ELF-1 (cell line): ENCODE measurements around the gene LRIT2.

Source experiments
- DNase-seq: peaks from one replicate; pipeline ENCODE4 v3.0.0-alpha.2; 2016; ENCODE audit warnings: low read depth, low spot score

Gene LRIT2

DNA sequence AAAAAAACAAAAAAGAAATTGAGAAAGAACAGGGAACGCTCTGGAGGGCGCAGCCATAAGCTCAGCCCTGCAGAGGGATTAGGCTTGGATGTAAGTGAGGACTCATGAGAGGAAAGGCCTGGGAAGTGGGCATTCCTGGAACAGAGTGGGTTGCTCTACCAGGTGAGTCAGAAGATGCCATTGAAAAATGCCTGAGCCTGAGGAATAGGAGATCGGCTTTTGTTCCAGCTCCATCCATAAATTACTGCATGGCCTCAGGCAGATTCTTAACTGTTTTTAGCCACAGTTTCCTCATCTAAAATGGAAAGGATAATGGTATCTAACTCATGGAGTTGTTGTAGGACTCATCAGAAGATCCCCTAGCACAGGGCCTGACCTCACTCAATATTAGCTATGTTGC, 18.4 kb upstream of the LRIT2 start:
- peak; percentile 18 for DNase-seq

GRCh38 chr10:84241185-84241790, 15.9 kb upstream of the LRIT2 start, which contains the start of gene LRIT1:
TSS of gene LRIT1 (minus strand) at chr10:84241546. CDS start at chr10:84241439, 107 bp downstream.
- no peak for DNase-seq

DNA sequence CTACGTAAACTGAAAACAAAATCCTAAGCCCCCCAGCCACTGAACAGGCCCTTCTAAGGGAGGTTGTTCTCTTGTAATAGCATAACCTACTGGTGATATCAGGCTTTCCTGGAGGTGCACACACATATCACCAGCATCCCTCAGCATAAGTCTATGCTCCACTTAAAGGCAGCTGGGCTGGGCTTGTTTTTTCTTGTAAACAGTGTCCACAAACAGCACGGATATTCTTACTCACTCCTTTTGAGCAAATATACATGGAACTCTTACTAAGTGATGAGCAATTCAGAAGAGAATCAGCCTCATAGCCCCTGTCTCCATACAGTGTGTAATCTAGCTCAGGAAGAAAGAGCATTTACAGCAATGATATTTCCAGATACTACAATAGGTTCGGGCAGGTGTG, 13.6 kb upstream of the LRIT2 start:
- no peak for DNase-seq

DNA sequence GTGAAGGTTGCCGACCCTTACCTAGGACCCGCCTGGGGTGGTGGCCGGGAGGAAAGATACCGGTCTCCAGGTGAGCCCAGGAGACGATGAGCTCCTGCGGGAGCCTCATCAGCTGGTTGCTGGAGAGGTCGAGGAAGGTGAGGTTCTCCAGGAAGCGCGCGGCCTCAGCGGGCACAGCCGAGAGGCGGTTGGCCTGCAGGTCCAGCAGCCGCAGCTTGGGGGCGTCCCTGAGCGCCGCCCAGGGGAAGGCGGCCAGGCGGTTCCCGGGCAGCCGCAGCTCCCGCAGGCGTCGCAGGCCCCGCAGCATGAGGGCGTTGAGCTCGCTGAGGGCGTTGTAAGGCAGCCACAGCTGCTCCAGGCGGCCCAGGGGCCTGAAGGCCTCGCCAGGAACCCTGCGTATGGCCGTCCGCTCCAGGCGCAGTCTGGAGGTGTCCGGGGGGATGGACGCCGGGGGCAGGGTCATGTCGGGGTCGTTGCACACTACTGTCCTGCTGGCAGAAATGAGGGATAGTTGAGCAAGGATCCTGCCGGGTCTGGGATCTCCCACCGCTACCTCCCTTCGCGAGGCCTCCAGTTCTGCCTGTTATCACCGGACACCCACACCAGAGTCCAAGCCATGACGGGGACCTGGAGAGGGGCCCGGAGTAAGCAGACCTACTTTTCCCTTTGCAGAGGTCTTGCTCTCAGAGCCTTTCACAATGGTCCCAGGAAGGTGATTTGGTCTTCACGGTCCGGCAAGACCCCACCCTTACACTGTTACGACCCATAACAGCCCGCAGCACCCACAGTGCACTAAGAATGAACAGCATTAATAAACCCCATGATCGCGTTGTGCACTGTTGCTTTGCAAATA, 12.1 kb upstream of the LRIT2 start:
- peak; percentile 78 for DNase-seq

DNA sequence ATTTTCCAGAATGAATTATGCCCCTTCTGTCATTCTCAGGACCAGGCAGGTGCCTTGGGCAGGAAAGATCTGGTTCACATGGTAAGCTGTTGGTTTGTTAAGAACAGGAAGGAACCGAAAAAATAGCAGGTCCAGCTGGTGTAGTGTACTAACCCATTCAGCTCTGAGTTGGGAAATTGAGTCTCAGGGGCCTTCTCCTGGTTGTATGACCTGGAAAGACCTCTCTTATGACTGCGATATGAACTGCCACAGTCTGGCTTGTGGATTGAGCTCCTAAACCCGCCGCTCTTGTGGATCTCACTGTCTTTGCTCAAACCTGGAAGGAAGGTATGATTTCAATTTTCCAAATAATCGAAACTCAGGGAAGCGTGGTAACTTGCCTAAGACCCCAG, 11.5 kb upstream of the LRIT2 start:
- no peak for DNase-seq

- DNase-seq: no peak
Observed at GRCh38 chr10:84235096-84235495, 9.8 kb upstream of the LRIT2 start.

DNA sequence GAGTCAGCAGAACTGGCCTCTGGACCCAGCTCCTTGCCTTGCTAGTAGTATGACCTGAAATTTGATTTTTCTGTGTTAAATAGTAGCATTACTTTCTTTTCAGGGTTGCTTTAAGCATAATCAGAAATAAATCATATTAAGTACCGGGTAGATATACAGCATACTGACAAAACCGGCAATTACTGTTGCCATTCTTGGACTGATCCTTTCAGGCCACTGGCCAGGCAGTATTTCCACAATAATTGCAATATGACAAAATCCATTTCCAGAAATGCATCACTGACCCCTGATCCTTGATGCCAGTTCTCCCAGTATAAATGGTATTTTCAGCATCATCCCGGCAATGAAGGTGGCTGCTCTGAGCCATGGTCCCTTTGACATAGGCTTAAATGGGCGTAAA, 9.1 kb upstream of the LRIT2 start:
- DNase-seq: no peak

DNA sequence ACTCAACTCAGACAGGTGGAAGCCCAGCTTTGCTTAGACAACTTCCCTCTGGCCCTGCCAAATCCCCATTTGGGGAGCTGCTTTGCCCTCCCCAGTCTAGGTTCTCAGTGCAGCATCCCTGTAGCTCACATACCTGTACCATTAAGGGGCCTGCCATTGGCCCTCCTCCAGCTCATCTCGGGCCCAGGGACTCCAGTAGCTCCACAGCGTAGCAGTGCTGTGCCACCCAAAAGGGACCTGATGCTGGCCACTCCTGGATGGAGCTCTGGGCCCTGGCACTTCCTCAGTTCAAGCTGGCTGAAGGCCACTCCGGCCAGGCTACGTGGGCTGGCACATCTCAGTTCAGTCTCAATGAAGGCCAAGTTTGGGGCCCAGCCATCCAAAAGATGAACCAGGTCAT, 8.6 kb upstream of the LRIT2 start:
- no peak for DNase-seq

DNA sequence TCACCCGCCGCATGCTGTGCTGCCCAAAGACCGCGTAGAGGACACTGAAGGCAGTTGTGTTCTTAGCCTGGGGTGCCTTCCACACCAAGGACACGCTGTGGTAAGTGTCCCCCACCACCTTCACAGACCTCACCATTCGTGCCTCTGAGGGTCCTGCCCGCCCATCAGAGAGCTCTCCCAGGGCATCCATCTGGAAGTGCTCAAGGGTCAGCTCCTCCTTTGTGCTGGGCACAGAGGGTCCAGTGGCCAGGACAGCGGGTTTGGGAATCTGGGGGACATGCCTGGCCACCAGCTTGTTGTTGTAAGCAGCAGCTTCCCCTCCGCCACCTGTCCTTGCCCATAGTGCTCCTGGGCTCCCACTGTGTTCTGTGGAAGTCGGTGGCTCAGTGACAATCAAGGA, 7.0 kb upstream of the LRIT2 start:
- no peak for DNase-seq

DNA sequence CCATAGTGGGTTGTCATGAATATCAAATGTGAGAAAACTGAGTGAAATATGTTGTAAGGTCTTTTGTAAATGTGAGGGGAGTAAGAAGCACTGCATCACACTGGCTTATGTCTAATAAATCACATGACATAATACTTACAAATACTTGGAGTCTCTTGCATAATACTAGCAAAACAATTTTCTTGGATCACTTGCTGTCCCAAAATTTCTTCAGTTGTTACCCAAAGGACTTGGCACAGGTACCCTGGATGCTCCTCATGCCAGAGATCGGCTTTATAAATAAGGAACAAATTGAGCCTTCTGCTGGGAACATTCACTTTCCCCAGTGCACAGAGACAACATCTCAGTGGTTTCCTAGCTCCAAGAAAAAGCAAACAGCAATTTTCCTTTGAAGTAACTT, 5.0 kb upstream of the LRIT2 start:
- no peak for DNase-seq

GRCh38 chr10:84227810-84228209, 2.5 kb upstream of the LRIT2 start:
- DNase-seq: no peak

DNA sequence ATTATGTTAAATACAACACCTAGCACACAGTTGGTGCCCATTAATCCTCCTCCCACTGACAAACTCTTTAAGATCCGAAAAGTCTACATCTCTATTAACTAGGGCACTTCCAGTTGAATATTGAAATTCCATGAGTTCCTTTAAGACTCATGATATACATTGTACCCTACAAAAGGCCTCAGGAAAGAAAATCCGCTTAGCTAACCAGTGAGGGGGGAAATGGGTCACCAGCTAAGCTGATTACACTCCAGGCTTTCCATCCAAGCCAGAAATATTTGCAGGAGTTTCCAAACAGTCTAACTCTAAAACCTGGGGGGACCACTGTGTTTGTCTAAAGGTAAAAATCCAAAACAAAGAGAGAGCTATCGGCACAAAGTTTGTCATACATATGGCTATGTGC, 1.3 kb upstream of the LRIT2 start:
- DNase-seq: no peak

DNA sequence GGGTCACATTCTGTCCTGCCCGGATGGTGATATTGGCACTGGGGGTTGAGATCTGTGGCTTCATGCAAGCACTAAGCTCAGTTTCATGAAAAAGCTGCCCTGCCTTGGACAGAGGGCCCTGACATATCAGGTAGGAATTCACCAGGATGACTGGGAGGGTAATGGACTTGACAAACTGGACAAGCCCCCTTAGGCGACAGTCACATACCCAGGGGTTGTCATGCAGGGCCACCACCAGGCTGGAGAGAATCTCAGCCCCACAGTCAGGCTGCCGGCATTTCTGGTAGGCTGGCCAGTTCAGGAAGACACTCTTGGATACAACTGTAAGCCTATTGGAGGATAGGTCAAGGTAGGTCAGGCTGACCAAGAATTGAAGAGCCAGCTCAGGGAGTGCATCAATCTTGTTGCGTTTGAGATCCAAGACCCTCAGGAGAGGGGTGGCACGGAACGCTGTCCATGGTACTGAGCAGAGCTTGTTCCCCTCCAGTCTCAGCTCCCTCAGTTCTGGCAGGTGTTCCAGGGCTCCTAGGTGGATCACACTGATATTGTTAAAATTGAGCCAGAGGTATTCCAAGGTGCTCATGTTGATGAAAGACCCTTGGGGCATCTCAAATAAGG, 824 bp downstream of the LRIT2 start:
- DNase-seq: peak; percentile 61

DNA sequence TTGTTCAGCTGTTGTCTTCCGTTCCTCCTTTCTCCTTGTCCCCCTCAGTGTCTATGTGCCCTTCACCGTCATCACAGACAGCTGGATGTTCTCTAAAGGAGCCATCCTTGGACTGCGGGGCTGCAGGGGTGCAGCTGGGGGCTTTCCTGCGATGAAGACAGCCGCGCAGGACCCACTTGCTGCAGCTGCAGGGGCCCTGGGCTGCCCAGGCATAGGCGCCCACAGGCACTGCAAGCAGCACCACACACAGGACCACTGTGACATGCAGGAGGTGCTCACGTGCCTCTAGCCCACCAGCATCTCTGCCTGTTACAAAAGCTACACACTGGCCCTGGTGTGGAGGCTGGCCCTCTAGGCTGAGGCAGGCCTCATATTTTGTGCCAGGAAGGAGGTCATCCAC, 3.4 kb downstream of the LRIT2 start:
- no peak for DNase-seq

DNA sequence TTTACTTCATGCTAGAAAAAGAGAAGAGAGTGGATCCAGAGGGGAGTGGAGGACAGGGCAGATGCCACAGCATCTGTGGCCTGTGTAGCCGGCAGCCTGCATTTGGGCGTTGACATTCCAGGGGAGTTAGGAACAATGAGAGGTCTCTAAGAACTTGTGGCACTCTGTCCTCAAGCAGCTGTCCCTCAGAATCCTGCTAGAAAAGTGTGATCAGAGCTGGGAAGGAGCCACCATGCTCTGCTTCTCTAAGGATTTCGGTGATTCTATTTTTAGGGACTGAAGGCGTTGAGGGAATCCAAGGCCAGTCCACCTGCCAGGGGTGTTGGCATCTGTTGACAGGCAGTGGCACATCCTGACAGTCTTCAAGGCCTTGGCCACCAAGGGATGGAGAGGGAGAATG, 7.6 kb downstream of the LRIT2 start:
- no peak for DNase-seq

- no peak for DNase-seq
Observed at GRCh38 chr10:84216834-84217233, 8.5 kb downstream of the LRIT2 start.

GRCh38 chr10:84214612-84215235, 10.6 kb downstream of the LRIT2 start:
- DNase-seq: peak; percentile 63

DNA sequence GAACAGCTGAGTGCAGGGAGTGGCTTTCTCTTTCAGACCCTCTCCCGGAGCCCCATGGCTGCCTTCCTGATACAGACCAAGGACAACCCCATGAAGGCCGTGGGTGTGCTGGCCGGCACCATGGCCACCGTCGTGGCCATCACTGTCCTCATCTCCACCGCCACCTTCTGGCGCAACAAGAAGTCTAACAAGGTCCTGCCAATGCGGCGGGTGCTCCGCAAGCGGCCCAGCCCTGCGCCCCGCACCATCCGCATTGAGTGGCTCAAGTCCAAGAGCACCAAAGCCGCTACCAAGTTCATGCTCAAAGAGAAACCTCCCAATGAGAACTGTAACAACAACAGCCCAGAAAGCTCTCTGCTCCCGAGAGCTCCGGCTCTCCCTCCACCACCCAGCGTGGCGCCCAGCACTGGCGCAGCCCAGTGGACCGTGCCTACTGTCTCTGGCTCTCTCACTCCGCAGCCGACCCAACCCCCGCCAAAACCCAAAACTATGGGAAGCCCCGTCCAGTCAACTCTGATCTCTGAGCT, 11.2 kb downstream of the LRIT2 start:
- no peak for DNase-seq

DNA sequence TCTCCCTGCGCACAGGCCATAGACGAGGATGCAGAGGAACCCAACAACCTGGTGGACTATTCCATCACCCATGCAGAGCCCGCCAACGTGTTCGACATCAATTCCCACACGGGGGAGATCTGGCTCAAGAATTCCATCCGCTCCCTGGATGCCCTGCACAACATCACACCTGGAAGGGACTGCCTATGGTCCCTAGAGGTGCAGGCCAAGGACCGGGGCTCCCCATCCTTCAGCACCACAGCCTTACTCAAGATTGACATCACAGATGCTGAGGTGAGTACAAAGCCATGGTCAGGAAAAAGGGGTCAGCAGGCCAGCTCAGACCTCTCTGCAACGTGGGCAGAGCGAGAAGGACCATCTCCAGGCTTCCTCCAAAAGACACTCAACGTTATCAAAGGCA, 12.3 kb downstream of the LRIT2 start:
- DNase-seq: no peak

- DNase-seq: no peak
Observed at GRCh38 chr10:84212014-84212413, 13.3 kb downstream of the LRIT2 start.

- DNase-seq: no peak
Observed at GRCh38 chr10:84211566-84211965, 13.8 kb downstream of the LRIT2 start.

DNA sequence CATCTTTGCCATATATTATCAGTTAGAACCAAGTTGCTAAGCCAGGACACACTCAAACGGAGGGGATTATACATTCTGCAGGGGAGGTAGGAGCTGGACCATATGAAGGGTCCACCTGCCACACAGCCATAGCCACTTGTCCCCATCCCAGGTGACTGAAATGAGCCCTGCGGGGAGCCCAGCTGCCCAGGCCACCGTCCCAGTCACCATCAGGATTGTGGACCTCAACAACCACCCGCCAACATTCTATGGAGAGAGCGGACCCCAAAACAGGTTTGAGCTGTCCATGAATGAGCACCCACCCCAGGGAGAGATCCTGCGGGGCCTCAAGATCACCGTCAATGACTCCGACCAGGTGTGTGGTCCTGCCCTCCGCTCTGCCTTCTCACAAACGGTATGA, 17.3 kb downstream of the LRIT2 start:
- DNase-seq: no peak
